ELR (cell line): ENCODE results near the gene CLMP.

ENCODE experiments used
- DNase-seq: peaks from one replicate; pipeline ENCODE4 v3.0.0-alpha.2; 2015; ENCODE audit warnings: low read depth

Gene CLMP

GRCh38 chr11:123188508-123189165 is 6.4 kb downstream of the CLMP start:
- peak; percentile 95 for DNase-seq

DNA sequence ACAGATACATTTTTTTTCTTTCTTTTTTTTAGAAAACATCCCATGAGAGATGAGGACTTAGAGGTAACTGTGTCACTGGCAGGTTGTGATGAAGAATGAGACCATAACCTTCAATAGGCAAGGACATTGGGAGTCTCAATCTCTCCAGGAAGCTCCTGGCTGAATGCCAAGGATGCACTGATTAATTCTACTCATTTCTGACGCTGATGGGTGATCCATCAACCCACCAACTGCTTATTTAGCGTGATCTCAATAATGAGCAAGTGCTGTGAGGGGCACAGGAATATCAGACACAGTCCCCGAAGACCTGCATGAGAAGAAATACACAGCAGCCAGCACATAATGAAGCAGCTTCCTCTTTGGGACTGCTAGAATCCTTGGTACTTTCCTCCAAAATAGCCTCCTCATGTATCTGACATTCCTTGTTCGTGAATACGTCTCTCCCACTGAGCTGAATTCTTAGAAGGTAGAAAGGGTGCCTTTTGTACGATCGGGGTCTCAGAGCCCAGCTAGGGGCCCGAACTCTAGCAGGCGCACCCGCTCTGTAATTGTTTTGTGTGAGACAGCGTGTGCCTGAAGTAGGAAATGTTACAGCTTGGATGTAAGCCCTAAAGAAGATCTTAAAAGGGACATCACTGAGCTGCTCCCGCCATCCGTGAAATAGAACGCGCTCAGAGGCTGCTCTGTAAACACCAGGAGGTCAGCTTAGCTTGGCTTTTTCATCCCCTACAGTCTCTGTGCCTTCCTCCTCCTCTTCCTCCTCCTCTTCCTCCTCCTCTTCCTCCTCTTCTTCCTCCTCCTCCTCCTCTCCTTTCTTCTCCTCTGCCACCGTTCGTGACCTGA is 7.2 kb downstream of the CLMP start:
- DNase-seq, result peak; percentile 76

- DNase-seq, result no peak
Measured at GRCh38 chr11:123187248-123187647, 7.8 kb downstream of the CLMP start.

GRCh38 chr11:123186286-123186685 is 8.8 kb downstream of the CLMP start:
- peak; percentile 44 for DNase-seq

GRCh38 chr11:123185326-123185725 is 9.7 kb downstream of the CLMP start:
- no peak for DNase-seq

- DNase-seq, result peak; percentile 32
Measured at GRCh38 chr11:123184531-123184930, 10.5 kb downstream of the CLMP start.

DNA sequence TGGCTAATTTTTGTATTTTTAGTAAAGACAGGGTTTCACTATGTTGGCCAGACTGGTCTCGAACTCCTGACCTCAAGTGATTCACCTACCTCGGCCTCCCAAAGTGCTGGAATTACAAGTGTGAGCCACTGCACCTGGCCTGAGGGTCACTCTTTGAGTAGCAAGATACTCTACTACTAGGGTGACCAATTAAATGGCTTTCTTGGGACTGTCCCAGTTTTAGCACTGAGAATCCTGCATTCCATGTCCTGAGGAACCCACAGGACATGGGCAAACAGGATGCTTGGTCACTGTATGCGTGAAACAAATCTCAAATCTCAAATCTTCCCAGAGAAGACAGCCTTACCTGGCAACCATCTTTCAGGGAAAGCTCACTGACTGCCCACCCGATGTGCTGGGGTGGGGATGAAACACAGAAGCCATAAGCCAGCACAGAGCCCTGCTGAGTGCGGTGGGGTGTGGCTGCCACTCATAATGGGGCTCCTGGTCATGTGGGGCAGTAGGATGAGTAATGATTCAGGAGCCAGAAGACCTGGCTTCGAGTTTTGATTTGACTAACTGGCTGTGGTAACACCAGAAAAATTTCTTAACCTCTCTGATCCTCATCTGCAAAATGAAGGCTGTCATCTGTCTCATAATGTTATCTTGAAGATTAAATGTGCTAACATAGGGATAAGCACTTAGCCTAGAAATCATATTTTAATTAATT is 11.5 kb downstream of the CLMP start:
- DNase-seq, result peak; percentile 68

DNA sequence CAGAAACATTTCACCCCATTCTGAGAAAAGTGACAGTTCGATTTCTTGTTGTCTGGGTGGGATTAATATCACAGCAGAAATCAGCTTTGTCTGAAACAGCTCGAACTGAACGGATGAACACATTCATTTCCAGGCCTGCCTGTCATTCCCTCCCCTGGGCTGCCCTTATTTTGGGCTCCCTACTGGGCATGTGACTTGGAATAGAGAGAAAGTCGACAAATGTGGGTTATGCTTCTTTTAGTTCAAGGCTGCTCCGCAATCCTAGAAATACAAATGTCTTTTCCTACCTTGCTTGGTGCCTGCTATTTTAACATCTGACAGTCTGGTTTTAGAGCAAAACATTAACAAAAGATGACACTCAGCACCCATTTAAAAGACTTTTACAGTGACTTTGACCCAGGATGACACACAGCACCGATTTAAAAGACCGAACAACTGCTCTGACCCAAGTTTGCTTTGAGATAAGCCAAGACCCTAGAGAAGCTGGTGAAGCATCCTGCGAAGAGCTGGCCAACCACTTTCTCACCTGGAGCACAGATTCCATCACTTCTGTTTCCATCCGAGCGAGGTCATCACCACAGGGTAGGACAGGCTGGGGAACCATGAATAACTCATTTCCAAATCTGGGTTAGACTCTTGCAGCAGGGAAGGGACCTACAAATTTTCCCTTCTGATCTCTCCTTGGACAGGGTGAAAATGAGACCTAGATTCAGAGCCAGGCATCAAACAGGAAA is 13.1 kb downstream of the CLMP start:
- DNase-seq, result no peak

- DNase-seq, result no peak
Measured at GRCh38 chr11:123181075-123181474, 14.0 kb downstream of the CLMP start.

- DNase-seq, result no peak
Measured at GRCh38 chr11:123180574-123180973, 14.5 kb downstream of the CLMP start.

- no peak for DNase-seq
Measured at GRCh38 chr11:123180166-123180565, 14.9 kb downstream of the CLMP start.

- no peak for DNase-seq
Measured at GRCh38 chr11:123179586-123179985, 15.5 kb downstream of the CLMP start.

DNA sequence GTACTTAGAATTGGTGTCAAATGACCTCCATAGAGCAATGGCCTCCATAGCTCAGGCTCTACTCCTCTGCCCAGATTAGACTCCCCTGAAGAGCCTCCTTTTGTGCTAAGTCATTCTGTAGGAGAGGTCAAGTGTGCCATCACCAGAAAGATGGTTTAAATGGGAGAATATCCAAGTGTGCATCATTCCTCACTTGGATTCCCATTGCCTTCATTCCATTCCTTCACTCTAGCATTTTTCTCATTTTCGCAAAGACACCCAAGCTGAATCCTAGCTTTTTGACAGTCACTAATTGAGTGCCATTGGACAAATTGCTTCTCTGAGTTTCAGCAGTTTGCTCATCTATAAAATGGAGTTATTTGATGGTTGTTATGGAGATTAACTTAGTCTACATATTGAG is 16.9 kb downstream of the CLMP start:
- no peak for DNase-seq

DNA sequence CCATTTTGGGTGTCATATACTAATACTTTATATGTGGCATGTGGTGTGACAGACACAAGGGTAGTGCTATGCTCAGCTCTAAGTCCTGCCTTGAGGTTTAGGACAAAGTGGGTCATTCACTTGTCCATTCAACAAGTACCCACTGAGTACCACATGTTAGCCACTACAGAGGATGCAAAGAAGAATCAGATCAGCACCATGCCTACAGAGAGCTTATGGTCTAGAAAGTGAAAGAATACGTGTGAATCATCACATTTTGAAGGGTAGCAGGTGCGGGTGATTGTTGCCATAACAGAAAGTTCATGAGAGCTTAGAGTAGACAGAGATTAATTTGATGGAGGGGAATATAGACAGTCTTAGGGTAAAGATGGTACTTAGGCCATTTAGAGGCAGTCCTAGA is 18.3 kb downstream of the CLMP start:
- DNase-seq, result no peak

- peak; percentile 94 for DNase-seq
Measured at GRCh38 chr11:123174196-123175183, 20.6 kb downstream of the CLMP start.

DNA sequence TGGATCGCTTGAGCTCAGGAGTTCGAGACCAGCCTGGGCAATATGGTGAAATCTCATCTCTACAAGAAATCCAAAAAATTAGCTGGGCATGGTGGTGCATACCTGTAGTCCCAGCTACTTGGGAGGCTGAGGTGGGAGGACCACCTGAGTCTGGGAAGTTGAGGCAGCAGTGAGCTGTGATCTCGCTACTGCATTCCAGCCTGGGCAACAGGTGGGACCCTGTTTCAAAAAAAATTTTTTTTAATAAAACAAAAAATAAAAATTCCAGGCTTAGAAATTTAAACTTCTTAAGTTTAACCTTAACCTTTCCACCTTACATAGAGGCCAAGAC is 21.2 kb downstream of the CLMP start:
- no peak for DNase-seq

GRCh38 chr11:123173040-123173855 is 21.8 kb downstream of the CLMP start:
- DNase-seq, result peak; percentile 99

- DNase-seq, result no peak
Measured at GRCh38 chr11:123170929-123171328, 24.1 kb downstream of the CLMP start.

GRCh38 chr11:123169821-123170220 is 25.2 kb downstream of the CLMP start:
- no peak for DNase-seq

DNA sequence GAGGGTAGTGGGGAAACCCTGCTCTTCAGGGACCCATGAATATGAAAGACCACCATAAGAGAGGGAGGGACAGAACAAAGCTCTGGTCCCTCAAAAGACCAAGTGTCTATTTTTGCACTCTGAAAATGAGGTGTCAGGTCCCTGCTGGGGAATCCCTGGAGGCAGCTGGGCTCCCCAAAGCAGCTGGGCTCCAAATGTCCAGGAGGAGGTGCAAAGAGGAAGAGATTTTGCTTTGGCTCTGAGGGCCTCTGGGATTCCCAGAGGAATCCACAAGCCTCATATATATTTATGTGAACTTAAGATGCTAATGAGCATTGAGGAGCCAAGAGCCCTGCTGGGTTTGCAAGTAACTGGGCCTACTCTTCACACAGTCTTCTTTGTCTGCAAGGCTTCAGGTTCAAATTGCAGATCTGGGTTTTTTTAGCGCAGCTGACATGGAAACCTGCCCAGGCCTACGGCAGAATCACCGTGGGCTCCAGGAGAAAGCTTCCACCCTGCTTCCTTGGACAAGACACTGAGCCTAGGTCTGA is 26.0 kb downstream of the CLMP start:
- DNase-seq, result no peak
